D721Med (cell line): ENCODE data around the gene ACTR6.
"Not testable (repeated sequence)": the region's sequence is repeated elsewhere in the genome, so short reads cannot be mapped to it uniquely, and the experiment has no call there.

Experiments used
- DNase-seq: peaks from one replicate; pipeline ENCODE4 v3.0.0; 2011; ENCODE audit warnings: low spot score; ENCODE audit not compliant: insufficient read length
- FAIRE-seq: peaks from 2 replicates; lab custom pipeline; 2011; peaks lifted over from hg19 to GRCh38; lab: Jason Lieb, UNC
- TF ChIP-seq, protein P1 (sequence below): IDR thresholded peaks from 2 replicates; pipeline ENCODE4 v1.5.1; 2012; ENCODE audit warnings: mild to moderate bottlenecking, control low read depth; ENCODE audit not compliant: insufficient read depth; ENCODE audit errors: missing control alignments

The ACTR6 gene

GRCh38 chr12:100251917-100252316 lies 51.3 kb downstream of the ACTR6 start:
- TF ChIP-seq, protein P1, sequence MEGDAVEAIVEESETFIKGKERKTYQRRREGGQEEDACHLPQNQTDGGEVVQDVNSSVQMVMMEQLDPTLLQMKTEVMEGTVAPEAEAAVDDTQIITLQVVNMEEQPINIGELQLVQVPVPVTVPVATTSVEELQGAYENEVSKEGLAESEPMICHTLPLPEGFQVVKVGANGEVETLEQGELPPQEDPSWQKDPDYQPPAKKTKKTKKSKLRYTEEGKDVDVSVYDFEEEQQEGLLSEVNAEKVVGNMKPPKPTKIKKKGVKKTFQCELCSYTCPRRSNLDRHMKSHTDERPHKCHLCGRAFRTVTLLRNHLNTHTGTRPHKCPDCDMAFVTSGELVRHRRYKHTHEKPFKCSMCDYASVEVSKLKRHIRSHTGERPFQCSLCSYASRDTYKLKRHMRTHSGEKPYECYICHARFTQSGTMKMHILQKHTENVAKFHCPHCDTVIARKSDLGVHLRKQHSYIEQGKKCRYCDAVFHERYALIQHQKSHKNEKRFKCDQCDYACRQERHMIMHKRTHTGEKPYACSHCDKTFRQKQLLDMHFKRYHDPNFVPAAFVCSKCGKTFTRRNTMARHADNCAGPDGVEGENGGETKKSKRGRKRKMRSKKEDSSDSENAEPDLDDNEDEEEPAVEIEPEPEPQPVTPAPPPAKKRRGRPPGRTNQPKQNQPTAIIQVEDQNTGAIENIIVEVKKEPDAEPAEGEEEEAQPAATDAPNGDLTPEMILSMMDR, result no peak
- DNase-seq (no peak), FAIRE-seq (no peak)

DNA sequence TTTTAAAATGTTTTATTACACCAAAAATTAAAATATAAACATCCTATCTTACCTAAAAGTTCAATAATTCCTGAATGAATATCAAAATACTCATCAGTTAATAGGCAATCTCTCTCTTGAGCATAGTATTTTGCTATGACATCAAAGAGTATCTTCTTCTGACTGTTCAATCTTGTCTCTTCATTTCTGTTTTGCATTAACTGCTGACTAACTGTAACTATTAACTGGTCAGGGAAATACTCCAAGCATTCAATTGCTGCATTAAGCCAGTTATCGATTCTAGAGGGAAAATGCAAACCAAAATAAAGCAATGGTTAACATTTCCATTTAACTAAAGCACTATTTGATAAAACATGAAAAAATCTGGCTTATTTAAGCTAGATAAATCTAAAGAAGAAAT lies 52.8 kb downstream of the ACTR6 start:
- no peak for DNase-seq
- FAIRE-seq, result no peak
- TF ChIP-seq, protein P1, result no peak

GRCh38 chr12:100254876-100255275 lies 54.3 kb downstream of the ACTR6 start:
- TF ChIP-seq, protein P1, result no peak
- DNase-seq (no peak), FAIRE-seq (no peak)

DNA sequence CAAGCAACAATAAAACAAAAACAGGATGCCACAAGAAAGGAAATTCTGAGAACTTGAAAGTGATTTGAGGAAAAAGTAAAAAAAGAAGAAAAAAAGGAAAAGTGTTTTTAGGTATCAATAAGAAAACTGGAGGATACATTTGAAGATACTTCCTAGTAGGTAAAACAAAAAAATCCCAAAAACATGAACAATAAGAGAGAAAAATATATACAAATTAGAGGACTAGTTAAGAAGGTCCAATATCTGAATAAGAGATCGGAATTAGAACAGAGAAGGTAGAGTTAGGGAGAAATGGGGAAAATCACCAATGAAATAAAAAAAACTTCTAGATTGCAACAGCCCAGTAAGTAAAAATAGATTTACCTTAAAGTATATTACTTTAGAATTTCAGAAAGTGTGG lies 57.5 kb downstream of the ACTR6 start:
- no peak for FAIRE-seq
- DNase-seq, result no peak
- TF ChIP-seq, protein P1, result no peak

GRCh38 chr12:100263131-100263530 lies 62.5 kb downstream of the ACTR6 start:
- TF ChIP-seq, protein P1, result no peak
- DNase-seq (no peak), FAIRE-seq (no peak)

- not testable (repeated sequence) for FAIRE-seq, DNase-seq
These were observed 64.5 kb downstream of the ACTR6 start for GRCh38 chr12:100265107-100265506.

DNA sequence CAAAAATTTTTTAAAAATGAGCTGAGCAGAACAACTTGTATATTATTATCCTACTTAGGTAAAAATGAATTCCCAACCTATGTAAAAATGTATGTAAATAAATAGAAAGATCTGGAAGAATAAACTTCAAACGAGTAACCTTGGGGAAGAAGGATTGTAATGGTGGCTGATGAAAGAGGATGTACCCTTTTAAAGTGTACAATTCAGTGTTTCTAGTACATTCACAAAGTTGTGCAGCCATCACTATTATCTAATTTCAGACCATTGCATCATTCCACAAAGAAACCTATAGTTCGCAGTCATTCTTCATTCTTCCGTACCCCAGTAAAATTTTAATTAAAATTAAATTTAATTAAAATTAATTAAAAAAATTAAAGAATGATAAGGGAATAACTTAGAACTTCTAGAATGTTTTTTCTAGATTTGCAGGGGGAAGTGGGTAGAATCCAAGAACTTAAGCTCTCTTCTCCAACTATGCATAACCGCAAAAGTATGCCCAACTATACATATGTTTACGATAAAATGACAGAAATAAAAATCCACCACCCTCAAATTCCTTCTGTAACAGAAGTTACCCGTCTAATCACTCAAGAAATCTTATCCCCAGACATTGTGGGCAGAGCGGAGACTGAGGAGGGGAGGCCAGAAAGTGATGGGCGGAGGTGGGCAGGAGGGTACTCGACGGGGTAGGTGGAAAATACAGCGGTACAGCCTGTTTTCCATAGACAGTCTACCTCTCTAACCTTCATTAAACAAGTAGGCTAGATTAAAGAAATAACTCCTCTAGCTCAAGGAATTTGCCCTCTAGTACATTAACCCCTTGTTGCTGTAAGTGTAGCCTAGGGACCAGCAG lies 65.3 kb downstream of the ACTR6 start:
- TF ChIP-seq, protein P1, result no peak
- no peak for FAIRE-seq
- DNase-seq, result no peak
